ENCODE results near the gene TFAM. TPM values are rescaled to one million over a fixed set of nuclear protein-coding genes. Genes with fewer than 3 reads are reported as not detected.

Gene TFAM
- polyA plus RNA-seq, 1 of the 3 experiments (the other 2 are of a cell fraction), result 19.6 TPM

DNA sequence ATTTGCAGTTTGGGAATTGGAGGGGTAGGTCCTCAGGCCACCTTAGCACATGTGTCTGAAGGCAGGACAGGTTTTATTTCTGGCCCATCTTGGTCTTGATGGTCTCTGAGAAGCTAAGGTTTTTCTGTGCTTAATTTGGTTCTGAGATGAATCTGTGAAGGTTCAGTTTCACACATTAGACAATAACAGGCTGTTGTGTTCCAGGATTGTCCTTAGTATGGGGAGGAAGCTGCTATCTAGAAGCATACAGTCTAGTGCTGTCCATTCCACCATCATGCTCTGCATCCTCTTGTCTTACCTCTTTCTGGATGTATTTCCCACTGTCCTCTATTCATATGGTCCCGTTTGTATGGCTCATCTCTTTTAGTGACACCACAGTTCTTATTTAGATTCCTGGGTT is 43.3 kb upstream of the TFAM start:
- CTCF ChIA-PET, result interaction anchor here (1.2 to 1.5 kb wide), 2 partner anchors 26 to 172 kb away, joined by 3 read pairs; no protein-coding TSS in a partner anchor
- Histone ChIP-seq H3K9me3 (no peaks in the 10 kb centered on the region), H3F3A (replicated peaks; ENCODE audit: insufficient read depth) (no peaks in the 10 kb centered on the region), H3K9ac (no peak overlapping the region), H3K27ac (ENCODE audit: low read depth in 2 of 2, low read length in 1 of 2) (no peak overlapping the region; a peak in 1 of 4 replicates), H3K4me2 (no peak overlapping the region), H3K4me3 (ENCODE audit: low read depth in 2 of 2, low read length in 1 of 2) (no peak overlapping the region), H3K79me2 (ENCODE audit: insufficient read depth) (peaks cover 79% of the 10 kb centered on the region), H3K4me1 (ENCODE audit: control insufficient read depth in 1 of 2, insufficient read depth in 2 of 2, low read depth in 1 of 2, low read length in 1 of 2) (peaks cover under 1 to 2% of the 10 kb centered on the region in 2 experiments; a peak in 2 of 4 replicates), H3K36me3 (replicated peaks in 1 of 2; ENCODE audit: control insufficient read depth in 1 of 2, insufficient read depth in 2 of 2, low read length in 1 of 2) (peaks cover 4 to 10% of the 10 kb centered on the region in 2 experiments), H3K27me3 (ENCODE audit: insufficient read depth) (no peaks in the 10 kb centered on the region), H3K9me2 (no peaks in the 10 kb centered on the region), H4K20me1 (ENCODE audit: insufficient read depth) (peaks cover 14% of the 10 kb centered on the region; the same call in 1 of the 2 replicates), H2AFZ (ENCODE audit: low read depth) (no peak overlapping the region)
- WGBS (ENCODE audit: low lambda C conversion rate), result 89% methylated on average over 1 of the region's 1 CpG
- TF ChIP-seq NRF1 (IDR thresholded peaks at IDR 0.05; ENCODE audit: low read depth, low read length) (no peak), MXI1 (IDR thresholded peaks at IDR 0.05; ENCODE audit: low read depth, low read length) (no peak)
- no peak for DNase-seq
- POLR2A ChIA-PET, result no interaction called here

DNA sequence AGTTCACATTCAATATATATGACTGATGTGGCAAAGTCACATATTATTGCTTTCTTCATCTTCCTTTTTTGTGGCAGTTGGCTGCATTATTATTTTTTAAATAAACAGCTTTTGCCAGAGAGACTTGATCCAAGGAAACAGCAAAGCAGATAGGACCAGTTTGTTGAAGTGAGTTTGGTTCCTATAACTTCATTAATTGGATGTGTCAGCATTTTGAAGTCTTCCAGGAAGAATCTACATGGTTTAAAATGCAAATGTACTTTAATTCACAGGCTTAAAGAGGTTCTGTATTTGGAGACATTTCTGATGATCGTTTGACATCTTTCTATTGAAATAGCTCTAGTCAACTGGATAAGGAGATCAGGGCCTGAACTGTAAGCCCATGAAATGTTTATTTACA is 37.2 kb upstream of the TFAM start:
- H3K27ac ChIP-seq (ENCODE audit: low read depth in 2 of 2, low read length in 1 of 2), result no peak overlapping the region
- 43% methylated on average over 1 of the region's 1 CpG for WGBS (ENCODE audit: low lambda C conversion rate)
- H3K4me2 ChIP-seq, result no peak overlapping the region

DNA sequence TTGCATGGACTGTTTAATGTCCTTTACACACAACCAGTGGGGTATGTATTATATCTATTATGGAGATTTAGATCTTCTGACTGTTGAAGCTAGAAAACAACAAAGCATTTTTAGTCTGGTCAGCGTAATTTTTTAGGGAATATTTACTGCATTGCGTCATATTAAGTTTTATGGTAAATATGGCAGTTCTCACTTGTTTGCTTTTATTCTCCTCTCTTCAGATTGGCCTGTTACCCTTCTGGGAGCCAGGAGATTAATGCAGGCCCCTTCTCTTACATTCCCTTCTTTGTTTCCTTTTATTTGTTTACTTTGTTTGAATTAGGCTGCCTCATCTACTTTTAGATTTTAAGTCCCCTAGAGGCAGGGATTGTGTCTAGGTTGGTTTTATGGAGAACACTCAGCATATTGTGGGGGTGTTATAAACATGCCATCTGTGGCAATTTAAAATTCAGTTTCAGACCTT is 36.6 kb upstream of the TFAM start:
- ChIA-PET CTCF (interaction anchor here (0.9 to 2.3 kb wide), 4 partner anchors 16 to 172 kb away, joined by 3 to 7 read pairs (median 4); partner anchors contain the start of gene TFAM), POLR2A (no interaction called here)
- no peaks in the 10 kb centered on the region for H3K9me3 ChIP-seq
- DNase-seq, result no peak
- WGBS (ENCODE audit: low lambda C conversion rate), result 92% methylated on average over 2 of the region's 2 CpGs
- H3F3A ChIP-seq (replicated peaks; ENCODE audit: insufficient read depth), result no peaks in the 10 kb centered on the region
- no peaks in the 10 kb centered on the region for H3K9me2 ChIP-seq
- TF ChIP-seq FOSL2 (IDR thresholded peaks at IDR 0.05; ENCODE audit: borderline replicate concordance, low read depth) (no peak), TEAD4 (IDR thresholded peaks at IDR 0.05; ENCODE audit: borderline replicate concordance, insufficient read depth) (no peak), FOXJ3 (CRISPR knock-in tag; IDR thresholded peaks at IDR 0.05) (no peak), TCF12 (IDR thresholded peaks at IDR 0.05) (no peak), RFX5 (IDR thresholded peaks at IDR 0.05; ENCODE audit: low read length) (no peak), GATA2 (CRISPR knock-in tag; IDR thresholded peaks at IDR 0.05) (no peak)
- H3K4me2 ChIP-seq, result no peak overlapping the region
- no peaks in the 10 kb centered on the region for H3K27me3 ChIP-seq (ENCODE audit: insufficient read depth)
- no peak overlapping the region for H3K9ac ChIP-seq
- H3K4me3 ChIP-seq (ENCODE audit: low read depth in 2 of 2, low read length in 1 of 2), result no peak overlapping the region
- 0 out of 2 replicates have a peak, but pooled peaks cover 5% of the 10 kb centered on the region for H4K20me1 ChIP-seq (ENCODE audit: insufficient read depth)
- H3K27ac ChIP-seq (ENCODE audit: low read depth in 2 of 2, low read length in 1 of 2), result no peak overlapping the region
- H3K4me1 ChIP-seq (ENCODE audit: control insufficient read depth in 1 of 2, insufficient read depth in 2 of 2, low read depth in 1 of 2, low read length in 1 of 2), result peaks cover 2 to 8% of the 10 kb centered on the region in 2 experiments; a peak in 2 of 4 replicates
- peaks cover 59% of the 10 kb centered on the region for H3K79me2 ChIP-seq (ENCODE audit: insufficient read depth)
- no peak overlapping the region for H2AFZ ChIP-seq (ENCODE audit: low read depth)
- peaks cover 0 to 7% of the 10 kb centered on the region in 2 experiments for H3K36me3 ChIP-seq (replicated peaks in 1 of 2; ENCODE audit: control insufficient read depth in 1 of 2, insufficient read depth in 2 of 2, low read length in 1 of 2)

More for the DNA sequence above, 37.2 kb upstream of the TFAM start:
- peaks cover 0 to 8% of the 10 kb centered on the region in 2 experiments; a peak in 1 of 4 replicates for H3K4me1 ChIP-seq (ENCODE audit: control insufficient read depth in 1 of 2, insufficient read depth in 2 of 2, low read depth in 1 of 2, low read length in 1 of 2)
- H3K9ac ChIP-seq, result no peak overlapping the region
- ChIA-PET CTCF (interaction anchor here (0.9 to 2.3 kb wide), 4 partner anchors 17 to 171 kb away, joined by 3 to 7 read pairs (median 4); partner anchors contain the start of gene TFAM), POLR2A (no interaction called here)
- no peak overlapping the region for H3K4me3 ChIP-seq (ENCODE audit: low read depth in 2 of 2, low read length in 1 of 2)
- no peaks in the 10 kb centered on the region for H3K9me2 ChIP-seq
- peaks cover 62% of the 10 kb centered on the region for H3K79me2 ChIP-seq (ENCODE audit: insufficient read depth)
- 0 out of 2 replicates have a peak, but pooled peaks cover 3% of the 10 kb centered on the region for H4K20me1 ChIP-seq (ENCODE audit: insufficient read depth)
- H3K36me3 ChIP-seq (replicated peaks in 1 of 2; ENCODE audit: control insufficient read depth in 1 of 2, insufficient read depth in 2 of 2, low read length in 1 of 2), result peaks cover 0 to 7% of the 10 kb centered on the region in 2 experiments
- TF ChIP-seq FOXJ3 (CRISPR knock-in tag; IDR thresholded peaks at IDR 0.05), result no peak
- H3K9me3 ChIP-seq, result no peaks in the 10 kb centered on the region
- no peak for DNase-seq
- no peaks in the 10 kb centered on the region for H3F3A ChIP-seq (replicated peaks; ENCODE audit: insufficient read depth)
- no peaks in the 10 kb centered on the region for H3K27me3 ChIP-seq (ENCODE audit: insufficient read depth)
- H2AFZ ChIP-seq (ENCODE audit: low read depth), result no peak overlapping the region
